Mucosa of descending colon (tissue), 3 donors: Measurements from ENCODE around the gene CACNA1H. TPM values are rescaled to one million over a fixed set of nuclear protein-coding genes. Genes with fewer than 3 reads are reported as not detected.

Source experiments
- ATAC-seq: fragments of 200-7000 bp; cut with Tn5 transposase; one replicate; pipeline ENCODE4 v1.9.1; 2020; ENCODE audit warnings: mild to moderate bottlenecking, moderate library complexity
- DNase-seq, 3 donors: peaks; one replicate each; pipeline ENCODE4 v3.0.0-alpha.2; 2020
- H3K36me3 ChIP-seq: fragments of 200-600 bp; one replicate; pipeline ENCODE4 v1.8.0; 2021; ENCODE audit warnings: low read depth, mild to moderate bottlenecking
- H3K4me1 ChIP-seq: fragments of 200-600 bp; one replicate; pipeline ENCODE4 v1.8.0; 2021; ENCODE audit warnings: low read depth, mild to moderate bottlenecking
- H3K4me3 ChIP-seq: fragments of 200-600 bp; one replicate; pipeline ENCODE4 v1.8.0; 2021; ENCODE audit warnings: mild to moderate bottlenecking
- H3K9me3 ChIP-seq: fragments of 200-600 bp; one replicate; pipeline ENCODE4 v1.8.0; 2021; ENCODE audit warnings: mild to moderate bottlenecking
- intact Hi-C, 2 donors: fragments of 100-400 bp; cut with DNase I in 1 of 2; cut with micrococcal nuclease in 1 of 2; formaldehyde crosslinking; loops; one replicate each; pipeline versions ENCODE4 v1.11.0 to v1.11.1; 2022; cut with DNase I, micrococcal nuclease
- total RNA-seq, 3 donors: library from RNA; stranded (reverse); fragmentation: NEBNext Ultra II Directional in 2 of 3; extraction: Animal tissue kit (Norgen Biotek cat#: 25700) in 2 of 3; gene quantifications; one replicate each; pipeline versions ENCODE4 v1.2.1 to v1.2.4, GENCODE V29; 2021 to 2023
- TF ChIP-seq, protein P1 (sequence below): fragments of 200-600 bp; IDR thresholded peaks from one replicate; pipeline ENCODE4 v1.8.0; 2022; ENCODE audit warnings: antibody characterized with exemption, mild to moderate bottlenecking
- donor health status: DM: no; HTN: no; CAD: no; lungs with moderate emphysema.
- donor health status: DM: no; HTN: no; CAD: no.
- donor health status: DM: no; HTN: yes; CAD: no.

Gene CACNA1H
- total RNA-seq, 3 donors from 2014 or later = 6.0 to 160 (median 9.5) TPM

DNA sequence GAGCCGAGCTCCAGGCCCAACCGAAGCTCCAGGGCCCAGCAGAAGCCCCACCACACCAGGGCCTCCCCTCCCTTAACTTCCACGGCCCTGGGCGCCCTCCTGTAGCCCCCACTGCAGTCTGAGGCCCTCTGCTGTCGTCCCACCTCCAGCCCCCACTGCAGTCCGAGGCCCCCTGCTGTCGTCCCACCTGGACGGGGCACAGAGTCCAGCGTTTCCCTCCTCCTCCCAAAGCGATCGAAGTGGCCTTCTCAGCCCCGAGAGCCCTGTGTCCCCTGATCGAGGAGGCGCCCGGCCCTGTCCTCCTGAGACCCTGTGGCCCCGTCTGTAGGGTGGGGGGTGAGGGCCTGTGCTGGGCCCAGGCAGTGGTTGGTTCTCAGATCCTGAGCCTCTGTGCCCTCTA is 25.8 kb upstream of the CACNA1H start:
- intact Hi-C loops = no loop called here
- Histone ChIP-seq H3K9me3 (no peaks in the 10 kb centered on the region), H3K4me3 (no peak overlapping the region), H3K36me3 (no peaks in the 10 kb centered on the region), H3K4me1 (no peaks in the 10 kb centered on the region)
- TF ChIP-seq, protein P1, sequence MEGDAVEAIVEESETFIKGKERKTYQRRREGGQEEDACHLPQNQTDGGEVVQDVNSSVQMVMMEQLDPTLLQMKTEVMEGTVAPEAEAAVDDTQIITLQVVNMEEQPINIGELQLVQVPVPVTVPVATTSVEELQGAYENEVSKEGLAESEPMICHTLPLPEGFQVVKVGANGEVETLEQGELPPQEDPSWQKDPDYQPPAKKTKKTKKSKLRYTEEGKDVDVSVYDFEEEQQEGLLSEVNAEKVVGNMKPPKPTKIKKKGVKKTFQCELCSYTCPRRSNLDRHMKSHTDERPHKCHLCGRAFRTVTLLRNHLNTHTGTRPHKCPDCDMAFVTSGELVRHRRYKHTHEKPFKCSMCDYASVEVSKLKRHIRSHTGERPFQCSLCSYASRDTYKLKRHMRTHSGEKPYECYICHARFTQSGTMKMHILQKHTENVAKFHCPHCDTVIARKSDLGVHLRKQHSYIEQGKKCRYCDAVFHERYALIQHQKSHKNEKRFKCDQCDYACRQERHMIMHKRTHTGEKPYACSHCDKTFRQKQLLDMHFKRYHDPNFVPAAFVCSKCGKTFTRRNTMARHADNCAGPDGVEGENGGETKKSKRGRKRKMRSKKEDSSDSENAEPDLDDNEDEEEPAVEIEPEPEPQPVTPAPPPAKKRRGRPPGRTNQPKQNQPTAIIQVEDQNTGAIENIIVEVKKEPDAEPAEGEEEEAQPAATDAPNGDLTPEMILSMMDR = no peak
- DNase-seq (no peak), ATAC-seq (no peak)

- TF ChIP-seq, protein P1 = no peak
- no peaks in the 10 kb centered on the region for H3K4me1 ChIP-seq
- H3K9me3 ChIP-seq = no peaks in the 10 kb centered on the region
- no peak for DNase-seq
- H3K36me3 ChIP-seq = no peaks in the 10 kb centered on the region
- intact Hi-C loops = no loop called here
- ATAC-seq = no peak
- no peak overlapping the region for H3K4me3 ChIP-seq
Measured at GRCh38 chr16:1127971-1128715, 24.8 kb upstream of the CACNA1H start.

DNA sequence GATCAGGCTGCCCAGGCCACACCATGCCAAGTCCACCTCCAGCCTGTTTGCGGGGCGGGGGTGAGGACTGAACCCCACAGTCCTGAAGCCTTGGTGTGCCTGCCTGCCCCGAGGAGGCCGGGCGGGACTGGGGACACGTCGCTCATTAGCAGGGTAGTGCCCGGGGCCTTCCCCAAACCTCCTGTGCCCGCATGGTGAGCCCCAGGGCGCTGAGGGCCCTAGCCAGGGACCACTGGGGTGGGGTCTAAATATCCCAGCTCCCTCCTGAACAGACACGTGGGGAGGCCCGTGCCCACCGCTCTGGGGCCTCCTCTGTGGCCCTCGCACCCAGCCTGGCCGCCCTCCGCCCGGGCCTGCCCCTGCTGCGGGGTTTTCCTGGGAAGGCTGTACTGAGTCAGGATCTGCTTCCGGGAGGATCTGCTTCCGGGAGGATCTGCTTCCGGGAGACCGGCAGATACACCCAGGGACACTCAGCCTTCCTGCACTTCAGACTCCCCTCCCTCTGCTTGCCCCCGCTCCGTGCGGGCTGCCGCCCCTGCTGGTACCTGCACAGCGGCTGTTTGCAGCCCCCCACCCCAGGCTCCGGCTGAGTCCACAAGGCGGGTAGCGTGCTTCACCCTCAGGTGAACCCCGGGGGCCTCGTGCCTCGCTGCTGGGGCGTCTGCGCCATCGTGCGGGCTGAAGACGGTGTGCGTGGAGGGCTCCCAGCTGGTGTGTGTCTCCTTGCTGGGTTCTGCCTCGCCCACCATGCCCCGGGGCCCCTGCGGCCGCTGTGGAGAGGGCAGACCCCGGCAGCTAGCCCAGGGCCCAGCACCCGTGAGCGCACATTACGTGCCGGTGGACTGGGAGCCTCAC is 23.6 kb upstream of the CACNA1H start:
- intact Hi-C loops = no loop called here
- no peak overlapping the region for H3K4me3 ChIP-seq
- DNase-seq (no peak), ATAC-seq (no peak)
- H3K9me3 ChIP-seq = no peaks in the 10 kb centered on the region
- H3K4me1 ChIP-seq = no peaks in the 10 kb centered on the region
- TF ChIP-seq, protein P1 = no peak
- no peaks in the 10 kb centered on the region for H3K36me3 ChIP-seq

DNA sequence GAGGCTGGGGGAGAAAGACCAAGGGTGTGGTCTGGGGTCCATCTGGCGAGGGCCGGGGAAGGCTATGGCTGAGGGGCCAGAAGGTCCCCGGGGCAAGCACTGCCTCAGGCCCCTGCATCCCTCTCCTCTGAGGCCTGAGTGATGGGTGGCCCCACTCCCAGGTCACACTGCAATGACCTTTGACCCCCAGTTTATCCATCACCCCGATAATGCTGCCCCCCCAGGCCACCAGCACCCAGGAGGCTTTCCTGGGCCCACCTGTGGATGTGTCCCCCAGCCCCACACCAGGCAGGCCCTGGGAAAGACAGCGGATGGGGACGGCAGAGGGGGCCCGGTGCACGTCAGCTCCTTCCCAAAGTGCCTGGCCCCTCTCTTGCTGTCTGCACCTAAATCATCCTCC is 22.5 kb upstream of the CACNA1H start:
- ATAC-seq (no peak), DNase-seq (no peak)
- H3K4me3 ChIP-seq = no peak overlapping the region
- H3K9me3 ChIP-seq = no peaks in the 10 kb centered on the region
- H3K4me1 ChIP-seq = peaks cover 4% of the 10 kb centered on the region
- TF ChIP-seq, protein P1 = no peak
- intact Hi-C loops = no loop called here
- no peaks in the 10 kb centered on the region for H3K36me3 ChIP-seq

DNA sequence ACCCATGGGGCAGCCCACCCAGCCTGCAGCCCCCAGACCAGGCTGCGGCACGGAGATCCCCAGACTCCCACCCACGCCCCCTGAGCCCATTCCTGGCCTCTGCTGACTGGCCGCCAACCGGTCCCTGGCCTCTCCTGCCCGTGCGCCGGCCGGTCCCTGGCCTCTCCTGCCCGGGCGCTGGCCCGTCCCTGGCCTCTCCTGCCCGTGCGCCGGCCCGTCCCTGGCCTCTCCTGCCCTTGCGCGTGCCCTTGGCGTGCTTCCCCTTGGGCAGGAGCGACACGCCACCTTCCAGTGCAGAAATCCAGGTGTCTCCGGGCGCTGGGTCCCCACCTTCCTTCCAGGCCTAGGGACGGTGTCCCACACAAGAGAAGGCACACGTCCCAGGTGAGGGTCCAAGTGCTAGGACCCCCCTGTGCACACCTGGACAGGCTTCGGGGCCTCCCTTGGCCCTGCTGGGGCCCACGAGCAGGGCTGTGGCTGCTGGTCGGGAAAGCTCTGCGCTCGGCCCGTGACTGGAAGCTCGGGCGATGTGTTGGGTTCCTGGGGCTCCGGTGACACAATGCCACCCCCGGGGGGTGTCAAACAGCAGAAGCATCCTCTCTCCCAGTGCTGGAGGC is 21.4 kb upstream of the CACNA1H start:
- intact Hi-C loops = no loop called here
- ATAC-seq = no peak

More for the DNA sequence above, 21.4 kb upstream of the CACNA1H start:
- TF ChIP-seq, protein P1 = no peak
- no peaks in the 10 kb centered on the region for H3K9me3 ChIP-seq
- peaks cover 4% of the 10 kb centered on the region for H3K4me1 ChIP-seq
- no peaks in the 10 kb centered on the region for H3K36me3 ChIP-seq
- DNase-seq = no peak
- H3K4me3 ChIP-seq = no peak overlapping the region
